ENCODE results near the gene NRBP1. TPM values are rescaled to one million over a fixed set of nuclear protein-coding genes. Genes with fewer than 3 reads are reported as not detected.

Gene NRBP1
- total RNA-seq, 3 donors from 2014 or later (not counting 1 experiment from before 2014, with no cell fraction given) = 240 to 278 (median 262) TPM

DNA sequence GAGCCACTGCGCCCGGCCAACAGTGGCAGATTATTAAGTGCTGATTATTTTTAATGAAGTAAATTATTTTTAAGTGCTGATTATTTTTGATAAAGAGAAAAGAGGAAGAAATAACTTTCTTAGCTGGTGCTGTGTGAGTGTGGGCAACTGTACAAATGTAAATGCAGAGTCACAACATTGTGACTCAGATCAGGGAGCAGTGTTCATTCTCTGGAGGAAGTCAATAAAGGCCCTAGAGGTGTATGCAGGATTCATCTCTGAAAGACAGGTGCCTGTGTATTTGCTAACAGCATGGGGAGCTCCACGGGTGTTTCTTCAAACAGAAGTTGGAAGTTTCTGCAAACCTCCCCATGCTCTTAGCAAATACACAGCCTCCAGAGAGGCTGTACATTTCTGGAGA, 19.9 kb downstream of the NRBP1 start:
- ATAC-seq = no peak
- Histone ChIP-seq H3K27me3 (ENCODE audit: control insufficient read depth, insufficient read depth, low read length) (no peaks in the 10 kb centered on the region), H3K4me3 (ENCODE audit: low read length) (no peak overlapping the region), H3K27ac (ENCODE audit: low read length) (no peak overlapping the region), H3K4me1 (ENCODE audit: control insufficient read depth, insufficient read depth, low read length) (no peaks in the 10 kb centered on the region), H3K9me3 (ENCODE audit: control insufficient read depth, insufficient read depth, low read length) (no peaks in the 10 kb centered on the region), H3K36me3 (ENCODE audit: control insufficient read depth, insufficient read depth, low read length) (peaks cover 23% of the 10 kb centered on the region)
- TF ChIP-seq, protein P1, sequence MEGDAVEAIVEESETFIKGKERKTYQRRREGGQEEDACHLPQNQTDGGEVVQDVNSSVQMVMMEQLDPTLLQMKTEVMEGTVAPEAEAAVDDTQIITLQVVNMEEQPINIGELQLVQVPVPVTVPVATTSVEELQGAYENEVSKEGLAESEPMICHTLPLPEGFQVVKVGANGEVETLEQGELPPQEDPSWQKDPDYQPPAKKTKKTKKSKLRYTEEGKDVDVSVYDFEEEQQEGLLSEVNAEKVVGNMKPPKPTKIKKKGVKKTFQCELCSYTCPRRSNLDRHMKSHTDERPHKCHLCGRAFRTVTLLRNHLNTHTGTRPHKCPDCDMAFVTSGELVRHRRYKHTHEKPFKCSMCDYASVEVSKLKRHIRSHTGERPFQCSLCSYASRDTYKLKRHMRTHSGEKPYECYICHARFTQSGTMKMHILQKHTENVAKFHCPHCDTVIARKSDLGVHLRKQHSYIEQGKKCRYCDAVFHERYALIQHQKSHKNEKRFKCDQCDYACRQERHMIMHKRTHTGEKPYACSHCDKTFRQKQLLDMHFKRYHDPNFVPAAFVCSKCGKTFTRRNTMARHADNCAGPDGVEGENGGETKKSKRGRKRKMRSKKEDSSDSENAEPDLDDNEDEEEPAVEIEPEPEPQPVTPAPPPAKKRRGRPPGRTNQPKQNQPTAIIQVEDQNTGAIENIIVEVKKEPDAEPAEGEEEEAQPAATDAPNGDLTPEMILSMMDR (IDR thresholded peaks at IDR 0.05) = no peak
- DNase-seq = no peak
- no peaks in the 10 kb centered on the region for H3K9me3 Mint-ChIP-seq
- intact Hi-C loops (cut with micrococcal nuclease) = no loop called here
- H3K4me3 Mint-ChIP-seq = no peak overlapping the region
- H3K36me3 Mint-ChIP-seq = no peaks in the 10 kb centered on the region
- 100% methylated on average over 3 of the region's 3 CpGs for WGBS (ENCODE audit: insufficient coverage)
- no peaks in the 10 kb centered on the region for H3K4me1 Mint-ChIP-seq
- no peaks in the 10 kb centered on the region for H3K27me3 Mint-ChIP-seq (ENCODE audit: low read depth in 2 of 2)
- H3K27ac Mint-ChIP-seq = no peak overlapping the region

DNA sequence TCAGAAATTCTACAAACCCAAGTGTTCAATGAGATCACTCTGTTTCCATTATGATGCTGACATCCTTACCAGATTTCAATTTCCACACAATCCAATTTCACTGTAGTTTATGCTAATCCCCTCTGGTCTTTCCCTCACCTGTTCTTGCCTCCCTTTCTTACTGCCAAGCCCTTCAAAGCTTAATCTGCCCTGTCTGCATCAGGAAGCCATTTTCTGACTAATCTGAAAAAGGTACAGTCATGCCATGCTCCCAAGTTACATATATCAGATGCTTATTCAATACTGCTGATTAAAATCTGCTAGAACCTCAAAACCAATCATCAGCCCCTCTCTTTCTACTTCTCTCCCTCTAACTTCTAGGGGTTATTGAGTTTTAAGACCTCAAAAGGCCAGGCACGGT, 22.7 kb downstream of the NRBP1 start:
- no peaks in the 10 kb centered on the region for H3K4me1 Mint-ChIP-seq
- TF ChIP-seq, protein P1 (IDR thresholded peaks at IDR 0.05) = no peak
- peaks cover 7% of the 10 kb centered on the region for H3K36me3 Mint-ChIP-seq
- Histone ChIP-seq H3K4me1 (ENCODE audit: control insufficient read depth, insufficient read depth, low read length) (no peaks in the 10 kb centered on the region), H3K27me3 (ENCODE audit: control insufficient read depth, insufficient read depth, low read length) (no peaks in the 10 kb centered on the region), H3K36me3 (ENCODE audit: control insufficient read depth, insufficient read depth, low read length) (peaks cover 30% of the 10 kb centered on the region), H3K27ac (ENCODE audit: low read length) (no peak overlapping the region), H3K9me3 (ENCODE audit: control insufficient read depth, insufficient read depth, low read length) (no peaks in the 10 kb centered on the region), H3K4me3 (ENCODE audit: low read length) (no peak overlapping the region)
- 94% methylated on average over 1 of the region's 1 CpG for WGBS (ENCODE audit: insufficient coverage)
- H3K4me3 Mint-ChIP-seq = no peak overlapping the region
- H3K9me3 Mint-ChIP-seq = no peaks in the 10 kb centered on the region
- no peaks in the 10 kb centered on the region for H3K27me3 Mint-ChIP-seq (ENCODE audit: low read depth in 2 of 2)
- intact Hi-C loops (cut with micrococcal nuclease) = no loop called here
- ATAC-seq = no peak
- DNase-seq = no peak
- H3K27ac Mint-ChIP-seq = no peak overlapping the region

DNA sequence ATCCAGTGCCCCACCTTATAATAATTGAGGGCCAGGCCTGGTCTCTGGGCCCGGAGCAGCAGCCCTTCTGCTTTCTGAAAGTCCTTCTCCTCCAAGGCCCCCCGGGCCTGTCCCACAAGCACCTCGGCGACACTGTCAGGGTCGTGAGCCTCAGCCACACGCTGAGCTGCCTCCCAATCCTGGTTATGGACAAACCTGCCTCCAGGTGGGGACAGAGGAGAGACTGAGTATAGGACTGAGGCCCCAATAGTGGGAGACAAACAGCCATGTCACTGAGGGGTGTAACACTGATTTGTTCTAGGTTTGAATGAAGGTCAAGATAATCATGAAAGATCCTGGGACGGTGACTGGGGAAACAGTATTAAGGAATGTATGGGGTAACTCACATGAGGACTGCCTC, 25.5 kb downstream of the NRBP1 start:
- 96% methylated on average over 7 of the region's 7 CpGs for WGBS (ENCODE audit: insufficient coverage)
- H3K9me3 ChIP-seq (ENCODE audit: control insufficient read depth, insufficient read depth, low read length) = no peaks in the 10 kb centered on the region
- H3K27ac ChIP-seq (ENCODE audit: low read length) = no peak overlapping the region
- peaks cover 12% of the 10 kb centered on the region for H3K36me3 Mint-ChIP-seq
- no peaks in the 10 kb centered on the region for H3K27me3 Mint-ChIP-seq (ENCODE audit: low read depth in 2 of 2)
- H3K9me3 Mint-ChIP-seq = no peaks in the 10 kb centered on the region
- no peaks in the 10 kb centered on the region for H3K4me1 Mint-ChIP-seq
- H3K4me3 ChIP-seq (ENCODE audit: low read length) = no peak overlapping the region
- no peak overlapping the region for H3K27ac Mint-ChIP-seq
- ATAC-seq (no peak), DNase-seq (no peak)
- H3K4me3 Mint-ChIP-seq = no peak overlapping the region
- intact Hi-C loops (cut with micrococcal nuclease) = no loop called here
- H3K36me3 ChIP-seq (ENCODE audit: control insufficient read depth, insufficient read depth, low read length) = peaks cover 29% of the 10 kb centered on the region
- no peaks in the 10 kb centered on the region for H3K4me1 ChIP-seq (ENCODE audit: control insufficient read depth, insufficient read depth, low read length)
- TF ChIP-seq, protein P1 (IDR thresholded peaks at IDR 0.05) = no peak
- no peaks in the 10 kb centered on the region for H3K27me3 ChIP-seq (ENCODE audit: control insufficient read depth, insufficient read depth, low read length)

DNA sequence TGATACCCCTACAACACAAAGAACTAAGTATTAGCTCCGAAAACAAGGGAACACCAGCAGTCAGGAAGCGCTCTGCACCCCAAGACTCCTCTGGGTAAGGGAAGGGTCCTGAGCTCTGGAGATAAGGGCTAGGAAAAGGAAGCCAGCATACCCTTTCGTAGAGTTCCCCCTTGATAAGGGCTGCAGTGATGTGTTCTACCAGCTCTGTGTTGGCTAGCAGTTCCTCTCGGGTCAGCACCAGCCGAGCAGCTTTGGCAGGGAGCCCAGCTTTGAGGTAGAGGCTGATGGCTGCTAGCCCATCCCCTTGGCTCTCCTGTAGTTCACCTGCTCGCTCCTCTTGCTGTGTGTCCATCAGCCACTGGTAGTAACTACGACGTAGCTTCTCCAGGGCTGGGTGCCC, 32.7 kb downstream of the NRBP1 start:
- no peaks in the 10 kb centered on the region for H3K4me1 Mint-ChIP-seq
- H3K36me3 ChIP-seq (ENCODE audit: control insufficient read depth, insufficient read depth, low read length) = peaks cover 14% of the 10 kb centered on the region
- ATAC-seq = no peak
- no peak for DNase-seq
- WGBS (ENCODE audit: insufficient coverage) = 68% methylated on average over 8 of the region's 8 CpGs
- peaks cover 9% of the 10 kb centered on the region for H3K36me3 Mint-ChIP-seq
- no peaks in the 10 kb centered on the region for H3K27me3 ChIP-seq (ENCODE audit: control insufficient read depth, insufficient read depth, low read length)
- H3K27ac Mint-ChIP-seq = no peak overlapping the region
- intact Hi-C loops (cut with micrococcal nuclease) = no loop called here
- H3K9me3 Mint-ChIP-seq = no peaks in the 10 kb centered on the region
- no peak overlapping the region for H3K27ac ChIP-seq (ENCODE audit: low read length)
- TF ChIP-seq, protein P1 (IDR thresholded peaks at IDR 0.05) = no peak
- H3K9me3 ChIP-seq (ENCODE audit: control insufficient read depth, insufficient read depth, low read length) = no peaks in the 10 kb centered on the region
- H3K27me3 Mint-ChIP-seq (ENCODE audit: low read depth in 2 of 2) = no peaks in the 10 kb centered on the region
- H3K4me1 ChIP-seq (ENCODE audit: control insufficient read depth, insufficient read depth, low read length) = no peaks in the 10 kb centered on the region
- H3K4me3 Mint-ChIP-seq = no peak overlapping the region
- H3K4me3 ChIP-seq (ENCODE audit: low read length) = no peak overlapping the region
